GM21717 (cell line): ENCODE results near the gene NAXE.
"Not testable (repeated sequence)": the region's sequence is repeated elsewhere in the genome, so short reads cannot be mapped to it uniquely, and the experiment has no call there.

Experiments
- ATAC-seq: cut with Tn5 transposase; IDR thresholded peaks from one replicate; pipeline ENCODE4 v1.9.1; 2021; ENCODE audit warnings: mild to moderate bottlenecking, moderate library complexity; ENCODE audit not compliant: unreplicated experiment

The NAXE gene

GRCh38 chr1:156566436-156566835 is 25.1 kb upstream of the NAXE start:
- ATAC-seq, result no peak

- ATAC-seq, result no peak
These were observed 20.2 kb upstream of the NAXE start for GRCh38 chr1:156571261-156571852.

GRCh38 chr1:156571919-156572662 is 19.5 kb upstream of the NAXE start, which contains the start of gene IQGAP3:
TSS of gene IQGAP3 (minus strand) at chr1:156572565. CDS start at chr1:156572529, 36 bp downstream.
- no peak for ATAC-seq

- no peak for ATAC-seq
These were observed 18.9 kb upstream of the NAXE start for GRCh38 chr1:156572663-156573018.

- no peak for ATAC-seq
These were observed 17.4 kb upstream of the NAXE start for GRCh38 chr1:156574039-156574633.

GRCh38 chr1:156577550-156577949 is 14.0 kb upstream of the NAXE start:
- ATAC-seq, result no peak

- ATAC-seq, result no peak
These were observed 13.5 kb upstream of the NAXE start for GRCh38 chr1:156578055-156578454.

- ATAC-seq, result no peak
These were observed 12.1 kb upstream of the NAXE start, which contains the start of gene TTC24 for GRCh38 chr1:156579472-156579871. TSS of gene TTC24 (plus strand) at chr1:156579723. CDS start at chr1:156581365, 1,642 bp downstream.

GRCh38 chr1:156581661-156582387 is 9.8 kb upstream of the NAXE start:
- ATAC-seq, result no peak

GRCh38 chr1:156582388-156583017 is 9.1 kb upstream of the NAXE start:
- no peak for ATAC-seq

- no peak for ATAC-seq
These were observed 7.6 kb upstream of the NAXE start for GRCh38 chr1:156583821-156584622.

- ATAC-seq, result no peak
These were observed 6.8 kb upstream of the NAXE start for GRCh38 chr1:156584813-156585212.

- ATAC-seq, result no peak
These were observed 5.3 kb upstream of the NAXE start for GRCh38 chr1:156586323-156586722.

GRCh38 chr1:156586892-156587477 is 4.6 kb upstream of the NAXE start:
- no peak for ATAC-seq

GRCh38 chr1:156587927-156588326 is 3.6 kb upstream of the NAXE start:
- ATAC-seq, result not testable (repeated sequence)

- no peak for ATAC-seq
These were observed 2.0 kb upstream of the NAXE start for GRCh38 chr1:156589546-156589945.

- no peak for ATAC-seq
These were observed 1.0 kb upstream of the NAXE start for GRCh38 chr1:156590326-156591180.

GRCh38 chr1:156591181-156591431 is 470 bp upstream of the NAXE start:
- ATAC-seq, result no peak
